Measurements from ENCODE around the gene TSKU. TPM values are rescaled to one million over a fixed set of nuclear protein-coding genes. Genes with fewer than 3 reads are reported as not detected.

The TSKU gene
- total and polyA plus RNA-seq, 2 donors (not counting 1 experiment from before 2014, with no cell fraction given): 5.0 to 10.6 TPM

DNA sequence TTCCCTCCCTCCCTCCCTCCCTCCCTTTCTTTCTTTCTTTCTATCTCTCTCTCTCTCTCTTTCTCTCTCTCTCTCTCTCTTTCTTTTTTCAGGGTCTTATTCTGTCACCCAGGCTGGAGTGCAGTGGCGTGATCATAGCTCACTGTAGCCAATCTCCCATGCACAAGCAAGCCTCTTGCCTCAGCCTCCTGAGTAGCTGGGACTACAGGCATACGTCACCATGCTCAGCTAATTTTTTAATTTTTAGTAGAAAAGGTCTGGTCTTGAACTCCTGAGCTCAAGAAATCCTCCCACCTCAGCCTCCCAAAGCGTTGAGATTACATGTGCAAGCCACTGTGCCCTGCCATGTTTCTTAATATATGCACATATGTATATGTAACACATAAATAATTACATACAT is 19.0 kb downstream of the TSKU start:
- no peaks in the 10 kb centered on the region for H3K9me3 ChIP-seq (ENCODE audit: control insufficient read depth, insufficient read depth, low read depth, low read length)
- H4K20me1 ChIP-seq (ENCODE audit: control insufficient read depth, extremely low read depth, insufficient read depth, low read length): no peaks in the 10 kb centered on the region
- H3K4me2 ChIP-seq (ENCODE audit: extremely low read depth, insufficient read depth, low read length): no peak overlapping the region
- TF ChIP-seq EZH2 (IDR thresholded peaks at IDR 0.05; ENCODE audit: low read length, missing control alignments): no peak
- TF ChIP-seq, protein P1, sequence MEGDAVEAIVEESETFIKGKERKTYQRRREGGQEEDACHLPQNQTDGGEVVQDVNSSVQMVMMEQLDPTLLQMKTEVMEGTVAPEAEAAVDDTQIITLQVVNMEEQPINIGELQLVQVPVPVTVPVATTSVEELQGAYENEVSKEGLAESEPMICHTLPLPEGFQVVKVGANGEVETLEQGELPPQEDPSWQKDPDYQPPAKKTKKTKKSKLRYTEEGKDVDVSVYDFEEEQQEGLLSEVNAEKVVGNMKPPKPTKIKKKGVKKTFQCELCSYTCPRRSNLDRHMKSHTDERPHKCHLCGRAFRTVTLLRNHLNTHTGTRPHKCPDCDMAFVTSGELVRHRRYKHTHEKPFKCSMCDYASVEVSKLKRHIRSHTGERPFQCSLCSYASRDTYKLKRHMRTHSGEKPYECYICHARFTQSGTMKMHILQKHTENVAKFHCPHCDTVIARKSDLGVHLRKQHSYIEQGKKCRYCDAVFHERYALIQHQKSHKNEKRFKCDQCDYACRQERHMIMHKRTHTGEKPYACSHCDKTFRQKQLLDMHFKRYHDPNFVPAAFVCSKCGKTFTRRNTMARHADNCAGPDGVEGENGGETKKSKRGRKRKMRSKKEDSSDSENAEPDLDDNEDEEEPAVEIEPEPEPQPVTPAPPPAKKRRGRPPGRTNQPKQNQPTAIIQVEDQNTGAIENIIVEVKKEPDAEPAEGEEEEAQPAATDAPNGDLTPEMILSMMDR (conservative IDR thresholded peaks at IDR 0.05 in 1 of 2, IDR thresholded peaks at IDR 0.05 in 1 of 2; ENCODE audit: low read depth in 1 of 2, low read length in 2 of 2): no peak
- no peak overlapping the region for H3K27ac ChIP-seq (ENCODE audit: insufficient read depth, low read length)
- H3K36me3 ChIP-seq (ENCODE audit: control insufficient read depth, insufficient read depth, low read length): no peaks in the 10 kb centered on the region
- H3K27me3 ChIP-seq (ENCODE audit: control insufficient read depth, insufficient read depth, low read length): no peaks in the 10 kb centered on the region
- H3K9ac ChIP-seq (ENCODE audit: insufficient read depth, low read length): no peak overlapping the region
- no peak overlapping the region for H3K4me3 ChIP-seq (replicated peaks in 1 of 4; ENCODE audit: control extremely low read depth in 1 of 4, insufficient read depth in 1 of 4, low read depth in 3 of 4, low read length in 4 of 4)
- DNase-seq (ENCODE audit: low read depth in 2 of 2): no peak
- no peaks in the 10 kb centered on the region for H3K79me2 ChIP-seq (ENCODE audit: control insufficient read depth, insufficient read depth, low read length)
- peaks cover 10% of the 10 kb centered on the region for H3K4me1 ChIP-seq (ENCODE audit: control insufficient read depth, extremely low read depth, insufficient read depth, low read length)
- no peak overlapping the region for H2AFZ ChIP-seq (ENCODE audit: low read length)

DNA sequence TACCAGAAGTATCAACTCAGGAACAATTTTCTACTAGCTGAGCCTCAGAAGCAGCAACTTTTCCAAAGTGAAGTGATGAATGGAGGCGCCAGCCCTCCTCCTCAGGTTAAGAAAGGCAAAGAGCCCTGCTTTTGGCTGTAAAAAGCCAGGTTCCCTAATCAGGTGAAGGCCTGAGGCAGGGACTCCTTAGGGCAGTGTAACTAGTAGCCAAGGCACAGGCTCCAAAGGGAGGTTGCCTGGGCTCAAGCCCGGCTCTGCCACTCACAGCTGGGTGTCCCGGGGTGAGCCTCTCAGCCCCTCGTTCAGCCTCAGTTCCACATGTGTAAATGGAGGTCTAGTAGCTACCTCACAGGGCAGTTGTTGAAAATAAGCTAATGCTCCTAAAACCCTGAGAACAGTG is 19.5 kb downstream of the TSKU start:
- Histone ChIP-seq H2AFZ (ENCODE audit: low read length) (no peak overlapping the region), H3K4me1 (ENCODE audit: control insufficient read depth, extremely low read depth, insufficient read depth, low read length) (peaks cover 12% of the 10 kb centered on the region), H3K9ac (ENCODE audit: insufficient read depth, low read length) (no peak overlapping the region), H3K9me3 (ENCODE audit: control insufficient read depth, insufficient read depth, low read depth, low read length) (no peaks in the 10 kb centered on the region), H3K27me3 (ENCODE audit: control insufficient read depth, insufficient read depth, low read length) (no peaks in the 10 kb centered on the region), H4K20me1 (ENCODE audit: control insufficient read depth, extremely low read depth, insufficient read depth, low read length) (no peaks in the 10 kb centered on the region), H3K4me2 (ENCODE audit: extremely low read depth, insufficient read depth, low read length) (peak overlapping the region; percentile 30), H3K36me3 (ENCODE audit: control insufficient read depth, insufficient read depth, low read length) (no peaks in the 10 kb centered on the region), H3K4me3 (replicated peaks in 1 of 4; ENCODE audit: control extremely low read depth in 1 of 4, insufficient read depth in 1 of 4, low read depth in 3 of 4, low read length in 4 of 4) (no peak overlapping the region), H3K79me2 (ENCODE audit: control insufficient read depth, insufficient read depth, low read length) (no peaks in the 10 kb centered on the region), H3K27ac (ENCODE audit: insufficient read depth, low read length) (no peak overlapping the region)
- DNase-seq (ENCODE audit: low read depth in 2 of 2): no peak
- TF ChIP-seq EZH2 (IDR thresholded peaks at IDR 0.05; ENCODE audit: low read length, missing control alignments): no peak
- TF ChIP-seq, protein P1 (conservative IDR thresholded peaks at IDR 0.05 in 1 of 2, IDR thresholded peaks at IDR 0.05 in 1 of 2; ENCODE audit: low read depth in 1 of 2, low read length in 2 of 2): no peak

DNA sequence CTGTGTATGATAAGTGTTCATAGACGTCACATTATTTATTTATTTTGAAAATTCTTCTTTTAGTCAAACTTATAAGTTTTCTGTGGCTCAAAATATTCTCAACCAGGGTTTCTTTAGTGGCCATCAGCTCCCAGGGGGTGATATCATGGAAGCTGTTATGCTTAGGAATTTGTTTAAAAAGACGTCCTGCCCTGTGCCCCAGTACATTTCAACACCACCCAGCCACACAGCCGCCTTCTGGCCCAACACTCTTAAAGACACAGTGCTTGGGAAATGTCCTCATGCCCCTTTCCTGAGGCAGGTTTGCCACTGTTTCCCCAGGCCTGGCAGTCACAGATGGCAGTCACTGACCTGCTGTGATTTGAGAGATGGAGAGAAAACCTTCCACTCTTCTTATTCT is 19.9 kb downstream of the TSKU start:
- no peak overlapping the region for H3K4me3 ChIP-seq (replicated peaks in 1 of 4; ENCODE audit: control extremely low read depth in 1 of 4, insufficient read depth in 1 of 4, low read depth in 3 of 4, low read length in 4 of 4)
- no peak overlapping the region for H3K9ac ChIP-seq (ENCODE audit: insufficient read depth, low read length)
- H3K79me2 ChIP-seq (ENCODE audit: control insufficient read depth, insufficient read depth, low read length): no peaks in the 10 kb centered on the region
- DNase-seq (ENCODE audit: low read depth in 2 of 2): peak in 1 of 2 donors; percentile 91
- TF ChIP-seq EZH2 (IDR thresholded peaks at IDR 0.05; ENCODE audit: low read length, missing control alignments): no peak
- TF ChIP-seq, protein P1 (conservative IDR thresholded peaks at IDR 0.05 in 1 of 2, IDR thresholded peaks at IDR 0.05 in 1 of 2; ENCODE audit: low read depth in 1 of 2, low read length in 2 of 2): no peak
- no peak overlapping the region for H2AFZ ChIP-seq (ENCODE audit: low read length)
- no peaks in the 10 kb centered on the region for H4K20me1 ChIP-seq (ENCODE audit: control insufficient read depth, extremely low read depth, insufficient read depth, low read length)
- no peaks in the 10 kb centered on the region for H3K36me3 ChIP-seq (ENCODE audit: control insufficient read depth, insufficient read depth, low read length)
- H3K27ac ChIP-seq (ENCODE audit: insufficient read depth, low read length): no peak overlapping the region
- H3K4me2 ChIP-seq (ENCODE audit: extremely low read depth, insufficient read depth, low read length): peak overlapping the region; percentile 30
- peaks cover 12% of the 10 kb centered on the region for H3K4me1 ChIP-seq (ENCODE audit: control insufficient read depth, extremely low read depth, insufficient read depth, low read length)
- H3K27me3 ChIP-seq (ENCODE audit: control insufficient read depth, insufficient read depth, low read length): no peaks in the 10 kb centered on the region
- no peaks in the 10 kb centered on the region for H3K9me3 ChIP-seq (ENCODE audit: control insufficient read depth, insufficient read depth, low read depth, low read length)
